Measurements from ENCODE around the gene MCTP1.

MCTP1 gene

GRCh38 chr5:94810877-94811276 is 474.0 kb downstream of the MCTP1 start:
- DNase-seq (ENCODE audit: low spot score), result no peak

GRCh38 chr5:94810281-94810680 is 474.6 kb downstream of the MCTP1 start:
- DNase-seq (ENCODE audit: low spot score), result no peak
- no peak for TF ChIP-seq CTCF (IDR thresholded peaks at IDR 0.05; ENCODE audit: extremely low read depth, missing control alignments)

More at GRCh38 chr5:94810877-94811276, 474.0 kb downstream of the MCTP1 start:
- TF ChIP-seq CTCF (IDR thresholded peaks at IDR 0.05; ENCODE audit: extremely low read depth, missing control alignments), result no peak

GRCh38 chr5:94808497-94808896 is 476.4 kb downstream of the MCTP1 start:
- no peak for TF ChIP-seq CTCF (IDR thresholded peaks at IDR 0.05; ENCODE audit: extremely low read depth, missing control alignments)
- no peak for DNase-seq (ENCODE audit: low spot score)

- no peak for DNase-seq (ENCODE audit: low spot score)
Observed at GRCh38 chr5:94807985-94808384, 476.9 kb downstream of the MCTP1 start.

GRCh38 chr5:94802450-94802849 is 482.4 kb downstream of the MCTP1 start:
- no peak for TF ChIP-seq CTCF (IDR thresholded peaks at IDR 0.05; ENCODE audit: extremely low read depth, missing control alignments)
- no peak for DNase-seq (ENCODE audit: low spot score)

More at GRCh38 chr5:94807985-94808384, 476.9 kb downstream of the MCTP1 start:
- TF ChIP-seq CTCF (IDR thresholded peaks at IDR 0.05; ENCODE audit: extremely low read depth, missing control alignments), result no peak

GRCh38 chr5:94796586-94796985 is 488.3 kb downstream of the MCTP1 start:
- TF ChIP-seq CTCF (IDR thresholded peaks at IDR 0.05; ENCODE audit: extremely low read depth, missing control alignments), result no peak
- DNase-seq (ENCODE audit: low spot score), result no peak

GRCh38 chr5:94793816-94794198 is 491.1 kb downstream of the MCTP1 start:
- peak; percentile 52 for DNase-seq (ENCODE audit: low spot score)
- no peak for TF ChIP-seq CTCF (IDR thresholded peaks at IDR 0.05; ENCODE audit: extremely low read depth, missing control alignments)

Data from GM20000 (cell line).